Osteoblast (primary cell): Measurements from ENCODE around the gene COX6B2. TPM values are rescaled to one million over a fixed set of nuclear protein-coding genes. Genes with fewer than 3 reads are reported as not detected.

Experiments
- DNase-seq: peaks from one replicate; pipeline ENCODE4 v3.0.0; 2011; ENCODE audit warnings: low spot score, mixed read lengths; ENCODE audit not compliant: insufficient read length; ENCODE audit errors: missing footprints
- H2AFZ ChIP-seq: 2 replicates; pipeline ENCODE4 v1.6.0; 2011; ENCODE audit warnings: mild to moderate bottlenecking, low read length
- H3K27ac ChIP-seq: 2 replicates; pipeline ENCODE4 v1.5.1; 2011; ENCODE audit warnings: mild to moderate bottlenecking, low read depth, low read length, moderate library complexity
- H3K27me3 ChIP-seq: 2 replicates; pipeline ENCODE4 v1.6.0; 2012; ENCODE audit warnings: mild to moderate bottlenecking, control low read depth, inconsistent platforms, low read length, moderate library complexity; ENCODE audit not compliant: insufficient read depth
- H3K36me3 ChIP-seq: 2 replicates; pipeline ENCODE4 v1.5.1; 2011; ENCODE audit warnings: mild to moderate bottlenecking, low read length, control low read depth, moderate library complexity; ENCODE audit not compliant: insufficient read depth
- H3K4me1 ChIP-seq: 2 replicates; pipeline ENCODE4 v1.5.1; 2011; ENCODE audit warnings: mild to moderate bottlenecking, low read length, control low read depth, moderate library complexity; ENCODE audit not compliant: insufficient read depth
- H3K4me2 ChIP-seq: 2 replicates; pipeline ENCODE4 v1.6.0; 2011; ENCODE audit warnings: mild to moderate bottlenecking, low read length; ENCODE audit not compliant: insufficient read depth
- H3K4me3 ChIP-seq: fragments of 200-600 bp; sonication (generic); 3 replicates; pipeline ENCODE4 v1.5.1; 2012; ENCODE audit warnings: mild to moderate bottlenecking, low read length, inconsistent platforms; ENCODE audit not compliant: insufficient read depth
- H3K79me2 ChIP-seq: 2 replicates; pipeline ENCODE4 v1.6.0; 2012; ENCODE audit warnings: mild to moderate bottlenecking, low read length, control low read depth, inconsistent platforms; ENCODE audit not compliant: insufficient read depth
- H3K9me3 ChIP-seq: 2 replicates; pipeline ENCODE4 v1.5.1; 2011; ENCODE audit warnings: low read depth, low read length, control low read depth
- H4K20me1 ChIP-seq: 2 replicates; pipeline ENCODE4 v1.6.0; 2012; ENCODE audit warnings: mild to moderate bottlenecking, low read length, control low read depth; ENCODE audit not compliant: insufficient read depth
- total RNA-seq: library from RNA; depleted of rRNA; stranded (reverse); fragments of >200 nt; gene quantifications from 2 replicates; pipeline ENCODE4 v1.2.3, GENCODE V29; 2012
- TF ChIP-seq, protein P1 (sequence below): IDR thresholded peaks from 2 replicates; pipeline ENCODE4 v1.5.1; 2011; ENCODE audit warnings: mild to moderate bottlenecking, low read depth, low read length, moderate library complexity; ENCODE audit errors: extremely low read depth

The COX6B2 gene
- total RNA-seq, 1 donor: not detected

- peak; percentile 100 for DNase-seq
- no peaks in the 10 kb centered on the region for H3K9me3 ChIP-seq
- peaks cover 7% of the 10 kb centered on the region for H3K4me1 ChIP-seq
- H3K36me3 ChIP-seq: peaks cover 24% of the 10 kb centered on the region
- no peaks in the 10 kb centered on the region for H4K20me1 ChIP-seq
- no peaks in the 10 kb centered on the region for H3K27me3 ChIP-seq
- H3K27ac ChIP-seq: peak overlapping the region; percentile 56
- H3K4me3 ChIP-seq: peak overlapping the region; percentile 72
- H2AFZ ChIP-seq: peak overlapping the region; percentile 97
- TF ChIP-seq, protein P1, sequence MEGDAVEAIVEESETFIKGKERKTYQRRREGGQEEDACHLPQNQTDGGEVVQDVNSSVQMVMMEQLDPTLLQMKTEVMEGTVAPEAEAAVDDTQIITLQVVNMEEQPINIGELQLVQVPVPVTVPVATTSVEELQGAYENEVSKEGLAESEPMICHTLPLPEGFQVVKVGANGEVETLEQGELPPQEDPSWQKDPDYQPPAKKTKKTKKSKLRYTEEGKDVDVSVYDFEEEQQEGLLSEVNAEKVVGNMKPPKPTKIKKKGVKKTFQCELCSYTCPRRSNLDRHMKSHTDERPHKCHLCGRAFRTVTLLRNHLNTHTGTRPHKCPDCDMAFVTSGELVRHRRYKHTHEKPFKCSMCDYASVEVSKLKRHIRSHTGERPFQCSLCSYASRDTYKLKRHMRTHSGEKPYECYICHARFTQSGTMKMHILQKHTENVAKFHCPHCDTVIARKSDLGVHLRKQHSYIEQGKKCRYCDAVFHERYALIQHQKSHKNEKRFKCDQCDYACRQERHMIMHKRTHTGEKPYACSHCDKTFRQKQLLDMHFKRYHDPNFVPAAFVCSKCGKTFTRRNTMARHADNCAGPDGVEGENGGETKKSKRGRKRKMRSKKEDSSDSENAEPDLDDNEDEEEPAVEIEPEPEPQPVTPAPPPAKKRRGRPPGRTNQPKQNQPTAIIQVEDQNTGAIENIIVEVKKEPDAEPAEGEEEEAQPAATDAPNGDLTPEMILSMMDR: peak; percentile 87
- H3K4me2 ChIP-seq: peak overlapping the region; percentile 92
- H3K79me2 ChIP-seq: no peaks in the 10 kb centered on the region
Observed at GRCh38 chr19:55301459-55302317, 52.8 kb downstream of the COX6B2 start.

DNA sequence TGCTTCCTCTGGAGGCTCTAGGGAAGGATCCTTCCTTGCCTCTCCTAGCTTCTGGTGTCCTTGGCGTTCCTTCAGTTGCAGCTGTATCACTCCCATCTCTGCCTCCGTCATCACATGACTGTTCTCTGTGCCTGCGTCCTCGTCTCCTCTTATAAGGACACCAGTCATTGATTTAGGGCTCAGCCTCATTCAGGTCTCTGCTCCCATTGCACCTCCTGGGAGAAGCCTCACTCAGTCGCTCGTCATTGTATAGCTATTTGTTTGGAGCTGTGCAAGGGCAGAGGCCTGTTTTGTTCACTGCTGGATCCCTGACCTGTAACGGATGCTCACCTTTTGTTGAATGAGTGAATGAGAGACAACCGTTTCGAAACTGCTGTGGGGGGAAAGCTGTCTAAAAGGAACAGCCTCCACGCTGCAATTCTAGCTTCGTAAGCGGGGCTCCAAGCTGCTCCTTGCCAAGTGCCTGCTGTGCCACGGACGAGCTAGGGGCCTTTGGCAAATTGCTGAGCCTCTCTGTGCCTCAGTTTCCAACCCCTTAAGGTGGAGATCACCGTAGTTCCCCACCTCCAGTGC lies 53.5 kb downstream of the COX6B2 start:
- Histone ChIP-seq H4K20me1 (no peaks in the 10 kb centered on the region), H3K4me1 (peaks cover 7% of the 10 kb centered on the region), H3K36me3 (peaks cover 20% of the 10 kb centered on the region), H3K4me2 (no peak overlapping the region), H3K4me3 (peak overlapping the region; percentile 72), H3K79me2 (no peaks in the 10 kb centered on the region), H3K27ac (no peak overlapping the region), H3K27me3 (no peaks in the 10 kb centered on the region), H3K9me3 (no peaks in the 10 kb centered on the region), H2AFZ (peak overlapping the region; percentile 97)
- TF ChIP-seq, protein P1: no peak
- DNase-seq: peak; percentile 43

- H3K27ac ChIP-seq: no peak overlapping the region
- TF ChIP-seq, protein P1: no peak
- no peak overlapping the region for H3K4me2 ChIP-seq
- no peaks in the 10 kb centered on the region for H3K79me2 ChIP-seq
- H4K20me1 ChIP-seq: no peaks in the 10 kb centered on the region
- no peak overlapping the region for H3K4me3 ChIP-seq
- H3K27me3 ChIP-seq: no peaks in the 10 kb centered on the region
- no peak overlapping the region for H2AFZ ChIP-seq
- H3K4me1 ChIP-seq: peaks cover 7% of the 10 kb centered on the region
- DNase-seq: peak; percentile 68
- H3K36me3 ChIP-seq: peaks cover 12% of the 10 kb centered on the region
- no peaks in the 10 kb centered on the region for H3K9me3 ChIP-seq
Observed at GRCh38 chr19:55299991-55300390, 54.5 kb downstream of the COX6B2 start.

Other genes with a start within 250 kb of the COX6B2 start
- gene PPP1R12C, start 237.1 kb downstream of the COX6B2 start, total RNA-seq: 49.2 and 55.0 TPM in 2 replicates
- 0.29 TPM in 1 of 2 replicates, not detected in the other for gene TNNT1, start 205.5 kb downstream of the COX6B2 start, total RNA-seq
- gene TNNI3, start 197.0 kb downstream of the COX6B2 start, total RNA-seq: not detected in 2 replicates
- 0.59 and 0.72 TPM in 2 replicates for gene DNAAF3, start 188.1 kb downstream of the COX6B2 start, total RNA-seq
- not detected in 2 replicates for gene SYT5, start 174.4 kb downstream of the COX6B2 start, total RNA-seq
- 0.88 and 1.1 TPM in 2 replicates for gene PTPRH, start 145.2 kb downstream of the COX6B2 start, total RNA-seq
- gene TMEM86B, start 126.0 kb downstream of the COX6B2 start, total RNA-seq: 1.5 and 2.5 TPM in 2 replicates
- 27.1 and 32.6 TPM in 2 replicates for gene PPP6R1, start 95.7 kb downstream of the COX6B2 start, total RNA-seq
- gene HSPBP1, start 74.6 kb downstream of the COX6B2 start, total RNA-seq: 20.6 and 26.4 TPM in 2 replicates
- 1.8 and 4.0 TPM in 2 replicates for gene BRSK1, start 70.7 kb downstream of the COX6B2 start, total RNA-seq
- gene TMEM150B, start 29.4 kb downstream of the COX6B2 start, total RNA-seq: under 0.01 and 0.29 TPM in 2 replicates
- gene KMT5C, start 14.8 kb downstream of the COX6B2 start, total RNA-seq: 9.7 and 10.9 TPM in 2 replicates
- not detected in 2 replicates for gene GARIN5B, start 8.5 kb upstream of the COX6B2 start, total RNA-seq
- 0.36 and 1.2 TPM in 2 replicates for gene IL11, start 15.7 kb upstream of the COX6B2 start, total RNA-seq
- gene TMEM190, start 22.1 kb upstream of the COX6B2 start, total RNA-seq: not detected in 2 replicates
- 0.29 TPM in 1 of 2 replicates, not detected in the other for gene TMEM238, start 29.6 kb upstream of the COX6B2 start, total RNA-seq
- 223 and 310 TPM in 2 replicates for gene RPL28, start 31.2 kb upstream of the COX6B2 start, total RNA-seq
- gene UBE2S, start 53.1 kb upstream of the COX6B2 start, total RNA-seq: 37.3 and 66.9 TPM in 2 replicates
- gene SHISA7, start 88.6 kb upstream of the COX6B2 start, total RNA-seq: not detected in 2 replicates
- gene ISOC2, start 106.9 kb upstream of the COX6B2 start, total RNA-seq: 55.4 and 65.1 TPM in 2 replicates
- not detected in 2 replicates for gene C19orf85, start 110.0 kb upstream of the COX6B2 start, total RNA-seq
- gene ZNF628, start 121.9 kb upstream of the COX6B2 start, total RNA-seq: 1.5 and 2.9 TPM in 2 replicates
- gene NAT14, start 130.5 kb upstream of the COX6B2 start, total RNA-seq: 8.3 and 11.2 TPM in 2 replicates
- 22.7 and 77.4 TPM in 2 replicates for gene SSC5D, start 133.7 kb upstream of the COX6B2 start, total RNA-seq
- gene SBK2, start 182.4 kb upstream of the COX6B2 start, total RNA-seq: not detected in 2 replicates
- gene SBK3, start 190.8 kb upstream of the COX6B2 start, total RNA-seq: not detected in 2 replicates
- 6.9 and 7.4 TPM in 2 replicates for gene ZNF579, start 226.1 kb upstream of the COX6B2 start, total RNA-seq
- gene FIZ1, start 244.8 kb upstream of the COX6B2 start, total RNA-seq: 2.9 and 3.6 TPM in 2 replicates
- gene ZNF524, start 245.6 kb upstream of the COX6B2 start, total RNA-seq: 11.2 TPM in 2 replicates